GM13976 (cell line): ENCODE data around the gene ADAMTS16.

Source experiments
- DNase-seq: peaks from one replicate; pipeline ENCODE4 v3.0.0; 2012; ENCODE audit warnings: low spot score
- CTCF ChIP-seq: IDR thresholded peaks from 2 replicates; pipeline ENCODE4 v1.5.1; 2012; ENCODE audit warnings: borderline replicate concordance, mild to moderate bottlenecking; ENCODE audit not compliant: insufficient read depth; ENCODE audit errors: extremely low read depth, missing control alignments, control extremely low read depth
- in situ Hi-C: fragments of 300-500 bp; cut with MboI; formaldehyde crosslinking; loops from one replicate; pipeline ENCODE4 v1.12.0; 2022; ENCODE audit warnings: low sequenced_read_pairs, mixed read lengths, inconsistent platforms; ENCODE audit not compliant: unreplicated experiment

ADAMTS16 gene

GRCh38 chr5:5178580-5178979 is 38.5 kb downstream of the ADAMTS16 start:
- in situ Hi-C loops, result no loop called here
- DNase-seq, result no peak
- TF ChIP-seq CTCF, result no peak

- DNase-seq, result no peak
- TF ChIP-seq CTCF, result no peak
- in situ Hi-C loops, result no loop called here
Observed at GRCh38 chr5:5179079-5179478, 38.9 kb downstream of the ADAMTS16 start.

- DNase-seq, result no peak
- TF ChIP-seq CTCF, result no peak
- in situ Hi-C loops, result no loop called here
Observed at GRCh38 chr5:5179597-5179996, 39.5 kb downstream of the ADAMTS16 start.

- no peak for TF ChIP-seq CTCF
- DNase-seq, result no peak
- in situ Hi-C loops, result no loop called here
Observed at GRCh38 chr5:5181650-5182324, 41.7 kb downstream of the ADAMTS16 start.

- TF ChIP-seq CTCF, result no peak
- in situ Hi-C loops, result no loop called here
- no peak for DNase-seq
Observed at GRCh38 chr5:5182508-5183188, 42.5 kb downstream of the ADAMTS16 start.

- in situ Hi-C loops, result no loop called here
- no peak for TF ChIP-seq CTCF
- no peak for DNase-seq
Observed at GRCh38 chr5:5183189-5183699, 43.1 kb downstream of the ADAMTS16 start.
